ENCODE results near the gene AFAP1L2.

AFAP1L2 gene

DNA sequence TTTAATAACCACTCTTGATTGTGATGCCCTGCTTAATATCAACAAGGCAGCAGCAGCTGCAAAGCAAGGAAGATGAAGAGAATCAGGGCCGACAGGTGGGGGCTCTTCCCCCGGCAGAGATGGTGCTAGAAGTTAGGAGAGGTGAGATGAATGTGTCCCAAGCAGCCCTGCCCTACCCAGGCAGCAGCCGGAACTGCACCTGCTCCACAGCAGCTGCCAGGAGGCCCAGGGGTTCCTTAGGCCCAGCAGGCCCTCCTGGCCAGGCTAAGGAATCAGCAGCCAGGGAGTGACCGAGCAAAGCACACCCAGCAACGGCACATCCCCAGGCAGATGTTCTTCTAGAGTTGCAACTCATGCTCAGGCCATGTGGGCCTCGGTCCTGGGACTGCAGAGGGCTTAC, 17.9 kb downstream of the AFAP1L2 start:
- no peak for DNase-seq

GRCh38 chr10:114385557-114385956, 18.7 kb downstream of the AFAP1L2 start:
- no peak for DNase-seq

- DNase-seq = no peak
These were observed 19.7 kb downstream of the AFAP1L2 start for GRCh38 chr10:114384601-114385000.

DNA sequence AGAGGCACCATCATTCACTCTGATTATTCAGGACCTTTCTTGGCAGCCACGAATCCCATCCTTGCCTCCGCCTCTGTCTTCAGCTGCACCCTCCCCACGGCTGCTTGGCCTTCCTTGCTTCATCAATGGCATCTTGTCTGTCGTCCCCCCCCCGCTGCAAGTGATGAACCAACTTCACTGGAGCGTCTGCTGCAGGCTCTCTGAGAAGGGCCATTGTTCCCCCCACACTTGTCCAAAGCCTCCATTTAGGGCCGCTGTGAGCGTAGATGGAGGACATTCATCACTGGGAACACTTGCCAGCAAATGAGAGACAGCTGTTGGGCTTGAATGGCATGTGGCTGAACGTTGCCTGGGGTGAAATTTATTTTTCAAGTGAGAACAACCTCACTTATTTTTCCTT, 20.1 kb downstream of the AFAP1L2 start:
- DNase-seq = no peak

DNA sequence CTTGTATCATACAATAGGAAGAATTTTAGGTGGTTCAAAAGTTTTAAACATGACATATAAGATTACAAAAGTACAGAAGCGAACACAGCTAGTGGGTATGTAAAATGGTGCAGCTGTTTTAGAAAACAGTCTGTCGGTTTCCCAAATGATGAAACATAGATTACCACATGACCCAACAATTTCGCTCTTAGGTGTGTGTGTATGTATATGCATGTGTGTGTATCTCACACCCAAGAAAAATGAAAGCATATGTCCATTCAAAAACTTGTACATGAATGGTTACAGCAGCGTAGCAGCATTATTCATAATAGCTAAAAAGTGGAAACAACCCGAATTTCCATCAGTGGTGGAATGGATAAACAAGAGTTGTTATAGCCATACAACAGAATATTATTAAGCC, 23.5 kb downstream of the AFAP1L2 start:
- DNase-seq = no peak

DNA sequence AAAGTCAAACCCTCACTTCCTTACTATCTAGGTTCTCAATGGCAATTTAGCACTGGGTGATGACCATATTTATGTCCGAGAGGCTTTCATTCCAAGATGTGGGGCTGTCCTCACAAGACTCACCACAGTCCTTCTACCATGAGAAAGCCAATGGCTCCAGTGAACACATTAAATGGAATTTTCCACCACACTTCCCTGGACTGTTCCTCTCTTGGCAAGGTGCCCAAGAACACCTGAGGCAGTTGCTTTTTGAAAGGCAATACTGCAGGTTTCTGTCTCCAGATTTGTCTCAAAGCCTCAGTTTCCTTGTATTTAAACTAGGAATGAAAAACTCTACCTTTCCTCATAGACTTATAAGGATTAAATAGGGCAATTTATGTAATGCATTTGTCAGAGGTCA, 24.2 kb downstream of the AFAP1L2 start:
- no peak for DNase-seq

DNA sequence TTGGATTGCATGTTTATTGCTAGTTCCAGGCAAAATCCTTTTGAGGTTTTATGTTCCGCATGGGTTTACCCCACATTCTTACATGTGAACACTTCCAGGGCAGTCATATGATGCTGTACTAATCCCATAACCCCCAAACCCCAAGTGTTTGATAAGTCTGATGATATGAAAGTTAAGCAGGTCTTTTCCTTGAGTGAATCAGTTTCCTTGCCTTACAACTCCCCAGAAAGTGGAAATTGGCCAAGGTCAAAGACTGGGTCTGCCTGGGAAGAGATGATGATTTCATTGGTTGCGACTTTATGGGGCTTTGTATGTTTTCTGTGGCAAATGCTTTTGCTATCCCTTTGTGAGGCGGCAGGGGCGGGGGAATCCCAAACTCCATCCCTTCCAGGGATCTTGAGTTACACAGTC, 24.7 kb downstream of the AFAP1L2 start:
- no peak for DNase-seq

DNA sequence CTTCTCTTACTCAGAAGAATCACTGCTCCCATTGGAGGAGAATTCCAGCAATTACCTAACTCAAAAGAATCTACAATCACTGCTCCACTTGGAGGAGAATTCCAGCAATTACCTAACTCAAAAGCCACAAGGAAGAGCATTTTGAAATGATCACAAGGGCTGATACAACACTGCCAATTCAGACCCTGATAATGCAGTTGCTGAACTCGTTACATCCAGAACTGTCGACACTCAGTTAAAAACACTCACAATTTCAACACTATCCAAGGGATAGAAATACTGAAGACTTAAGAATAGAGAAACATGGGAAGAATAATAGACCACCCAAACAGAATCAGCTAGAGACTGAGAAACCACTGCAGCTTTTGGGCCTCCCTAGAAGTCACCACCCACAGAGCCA, 27.8 kb downstream of the AFAP1L2 start:
- no peak for DNase-seq

GRCh38 chr10:114375047-114375446, 29.3 kb downstream of the AFAP1L2 start:
- no peak for DNase-seq

GRCh38 chr10:114374053-114374791, 30.1 kb downstream of the AFAP1L2 start:
- DNase-seq = no peak

GRCh38 chr10:114373631-114374030, 30.7 kb downstream of the AFAP1L2 start:
- DNase-seq = no peak

GRCh38 chr10:114372995-114373394, 31.3 kb downstream of the AFAP1L2 start:
- no peak for DNase-seq

GRCh38 chr10:114372179-114372578, 32.1 kb downstream of the AFAP1L2 start:
- no peak for DNase-seq

DNA sequence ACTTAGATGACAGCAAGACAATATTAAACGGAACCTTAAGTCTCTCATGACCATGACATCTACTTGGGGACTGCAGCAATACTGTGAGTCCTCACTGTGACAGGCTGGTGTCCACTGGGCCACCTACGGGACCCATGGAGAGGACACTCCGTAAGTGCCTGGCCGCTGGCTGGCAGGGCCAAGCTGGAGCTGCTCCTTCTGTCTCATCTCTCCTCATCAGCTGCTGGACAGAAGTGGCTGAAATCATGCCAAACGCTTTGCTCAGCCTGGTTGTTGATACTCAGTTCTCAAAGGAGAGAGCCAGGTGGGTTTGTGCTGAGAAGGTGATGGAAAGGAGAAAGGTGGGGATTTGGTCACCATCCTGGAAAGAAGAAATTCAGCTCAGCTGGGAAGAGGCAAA, 33.3 kb downstream of the AFAP1L2 start:
- no peak for DNase-seq

DNA sequence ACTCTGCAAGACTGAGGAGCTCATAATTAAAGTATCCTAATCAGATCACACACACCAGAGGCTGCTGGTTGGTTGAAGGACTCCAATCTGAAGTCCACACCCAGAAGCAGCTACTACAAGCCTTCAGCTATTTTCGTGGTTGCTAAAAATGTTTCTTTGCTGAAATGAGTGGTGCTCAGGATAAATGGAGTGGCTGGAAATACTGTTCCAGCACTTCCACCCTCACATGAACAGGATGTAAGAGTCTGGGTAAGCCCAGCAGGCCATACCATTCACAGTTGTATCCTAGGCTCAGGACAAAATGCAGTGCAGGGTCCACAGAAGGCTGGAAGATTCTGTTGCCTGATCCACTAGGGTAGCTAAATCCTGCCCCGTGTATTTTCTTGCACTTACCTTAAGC, 34.1 kb downstream of the AFAP1L2 start:
- DNase-seq = no peak

DNA sequence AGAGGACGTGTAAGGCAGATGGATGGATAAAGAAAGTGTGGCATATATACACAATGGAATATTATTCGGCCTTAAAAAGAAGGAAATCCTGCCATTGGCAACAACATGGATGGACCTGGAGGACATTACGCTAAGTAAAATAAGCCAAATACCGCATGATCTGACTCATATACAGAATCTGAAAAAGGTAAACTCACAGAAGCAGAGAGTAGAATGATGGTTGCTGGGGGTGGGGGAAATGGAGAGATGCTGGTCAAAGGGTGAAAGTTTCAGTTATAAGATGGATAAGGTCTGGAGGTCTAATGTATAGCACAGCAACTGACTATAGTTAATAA, 36.3 kb downstream of the AFAP1L2 start:
- DNase-seq = no peak

DNA sequence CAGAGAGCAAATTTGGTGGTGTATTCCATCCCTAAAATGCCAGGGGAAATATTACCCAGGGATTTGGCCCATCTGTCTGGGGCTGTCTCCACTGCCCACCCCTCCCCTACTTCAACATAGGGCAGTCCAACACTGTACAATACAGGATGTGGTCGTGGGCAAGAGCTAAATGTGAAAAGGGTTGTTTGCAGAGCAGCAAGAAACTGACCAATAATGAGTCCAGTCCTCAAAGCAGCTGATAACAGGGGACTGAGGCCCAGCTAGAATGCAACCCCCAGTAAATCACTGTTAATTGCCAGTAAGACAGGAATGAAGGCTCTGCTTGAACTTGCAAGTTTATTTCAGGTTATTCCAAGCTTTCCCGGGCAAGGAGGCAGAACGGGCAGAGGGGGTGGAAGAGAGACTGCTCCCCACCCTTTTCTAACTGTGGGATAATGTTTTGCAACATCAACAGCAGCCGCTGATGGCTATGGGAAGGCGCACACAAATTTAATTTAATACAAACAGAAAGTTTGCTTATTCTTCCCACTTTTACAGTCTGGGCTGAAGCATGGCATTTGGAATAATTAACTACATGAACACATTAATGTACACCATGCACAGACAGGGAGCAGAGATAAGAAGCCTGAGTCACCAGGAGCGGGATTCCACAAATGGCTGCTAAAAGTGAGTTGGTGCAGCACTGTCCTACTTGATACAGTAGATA, 36.8 kb downstream of the AFAP1L2 start:
- DNase-seq = no peak

- DNase-seq = no peak
These were observed 39.6 kb downstream of the AFAP1L2 start for GRCh38 chr10:114364726-114365125.

DNA sequence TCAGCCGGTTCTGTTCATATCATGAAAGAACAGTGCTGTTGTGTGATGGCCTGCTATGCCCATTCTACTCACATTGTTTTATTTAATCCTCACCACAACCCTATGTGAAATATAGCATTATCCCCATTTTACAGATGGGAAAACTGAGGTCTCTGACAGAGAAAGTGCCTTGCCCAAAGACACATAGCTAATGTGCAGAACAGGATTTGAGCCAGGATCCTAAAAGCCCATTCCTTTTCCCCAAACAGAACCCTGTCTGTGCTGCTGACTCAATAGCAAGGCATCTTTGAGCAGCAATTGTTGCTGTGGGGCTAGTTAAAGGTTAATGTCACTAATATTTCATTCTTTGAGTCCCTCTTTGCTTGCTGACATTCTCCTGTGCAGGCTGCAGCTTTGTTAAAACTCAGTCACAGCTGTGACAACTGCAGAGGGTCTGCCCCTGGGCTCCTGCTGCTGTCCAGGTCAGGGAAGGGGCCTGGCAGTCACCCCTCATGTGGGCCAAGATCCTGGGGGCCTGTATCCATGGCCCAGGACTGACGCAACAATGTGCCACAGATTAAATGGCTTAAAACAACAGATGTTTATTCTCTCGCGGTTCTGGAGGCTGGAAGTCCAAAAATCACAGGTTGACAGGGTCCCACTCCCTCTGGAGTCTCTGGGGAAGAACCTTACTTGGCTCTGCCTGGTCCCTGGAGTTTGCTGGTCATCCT, 40.4 kb downstream of the AFAP1L2 start:
- no peak for DNase-seq

- no peak for DNase-seq
These were observed 41.4 kb downstream of the AFAP1L2 start for GRCh38 chr10:114362826-114363355.

GRCh38 chr10:114359953-114360345, 44.4 kb downstream of the AFAP1L2 start:
- no peak for DNase-seq

GRCh38 chr10:114359041-114359952, 45.0 kb downstream of the AFAP1L2 start:
- no peak for DNase-seq

DNA sequence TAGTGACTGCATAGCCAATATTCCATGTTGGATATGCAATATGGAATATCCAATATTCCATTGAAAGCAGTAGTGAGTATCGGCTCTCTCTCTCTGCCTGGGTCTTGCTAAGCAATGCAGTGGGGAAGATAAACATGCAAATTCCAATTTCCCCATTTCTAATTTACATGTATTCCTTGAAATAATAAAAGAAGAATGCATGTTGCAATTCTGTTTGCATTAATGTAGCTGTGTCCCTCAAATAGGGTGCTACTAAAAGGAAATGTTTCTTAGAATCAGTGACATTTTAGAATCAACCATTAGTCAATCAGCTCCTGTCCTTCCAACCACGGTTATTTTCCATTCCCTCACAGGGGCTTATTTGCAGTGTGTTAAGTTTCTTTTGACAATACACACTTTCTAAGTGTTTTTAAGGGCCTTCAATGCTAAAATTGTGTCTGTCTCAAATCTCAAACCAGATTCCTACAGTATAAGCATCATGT, 46.7 kb downstream of the AFAP1L2 start:
- no peak for DNase-seq

All from activated gamma-delta T cell (primary cell).